Activated B cell treated with CpG ODN at 0.5 μM for 24 hours (primary cell): ENCODE results near the gene ARHGAP26. TPM values are rescaled to one million over a fixed set of nuclear protein-coding genes. Genes with fewer than 3 reads are reported as not detected.
"Not testable (repeated sequence)": the region's sequence is repeated elsewhere in the genome, so short reads cannot be mapped to it uniquely, and the experiment has no call there.

Source experiments
- ATAC-seq: fragments of 200-7000 bp; cut with Tn5 transposase; one replicate; pipeline ENCODE4 v1.10.0; 2021; ENCODE audit warnings: low read depth, mild to moderate bottlenecking, moderate library complexity
- CTCF ChIA-PET: fragments of 350-600 bp; sonication (Branson Sonifier 250); formaldehyde crosslinking; loops from one replicate; lab custom pipeline; 2021; ENCODE audit warnings: antibody characterized with exemption; lab: Charles Lee
- POLR2A ChIA-PET: fragments of 350-600 bp; sonication (Branson Sonifier 250); formaldehyde crosslinking; loops from one replicate; lab custom pipeline; 2021; ENCODE audit warnings: antibody characterized with exemption; lab: Charles Lee
- DNase-seq: peaks from one replicate; pipeline ENCODE4 v3.0.0; 2022
- H3K27ac Mint-ChIP-seq: one replicate; pipeline ENCODE4 v1.8.0; 2020; ENCODE audit warnings: mixed read lengths
- H3K27me3 Mint-ChIP-seq: one replicate; pipeline ENCODE4 v1.8.0; 2021; ENCODE audit warnings: mixed read lengths
- H3K36me3 Mint-ChIP-seq: one replicate; pipeline ENCODE4 v1.8.0; 2021; ENCODE audit warnings: low read depth, mixed read lengths
- H3K4me1 Mint-ChIP-seq: one replicate; pipeline ENCODE4 v1.8.0; 2021; ENCODE audit warnings: mixed read lengths
- H3K4me3 Mint-ChIP-seq: one replicate; pipeline ENCODE4 v1.8.0; 2020; ENCODE audit warnings: mild to moderate bottlenecking, mixed read lengths
- H3K9me3 Mint-ChIP-seq: one replicate; pipeline ENCODE4 v1.8.0; 2020; ENCODE audit warnings: mixed read lengths
- CTCF ChIP-seq: fragments of 200-600 bp; IDR thresholded peaks from one replicate; pipeline ENCODE4 v1.8.0; 2022; ENCODE audit warnings: antibody characterized with exemption, mild to moderate bottlenecking
- intact Hi-C: fragments of 100-400 bp; cut with micrococcal nuclease; formaldehyde crosslinking; loops from one replicate; pipeline ENCODE4 v1.15.1; 2024
- total RNA-seq: library from RNA; stranded (reverse); gene quantifications from 2 replicates; pipeline ENCODE4 v1.2.3, GENCODE V29; 2022

The ARHGAP26 gene
- total RNA-seq, 1 donor from 2014 or later: 20.9 TPM

- no peak overlapping the region for H3K4me3 Mint-ChIP-seq
- peaks cover 7% of the 10 kb centered on the region for H3K9me3 Mint-ChIP-seq
- ChIA-PET CTCF (interaction anchor here (1.1 kb wide), 1 partner anchor 625 kb away, joined by 3 read pairs; no protein-coding TSS in a partner anchor), POLR2A (no interaction called here)
- H3K27me3 Mint-ChIP-seq: no peaks in the 10 kb centered on the region
- intact Hi-C loops: no loop called here
- DNase-seq (no peak), ATAC-seq (no peak)
- H3K4me1 Mint-ChIP-seq: no peaks in the 10 kb centered on the region
- H3K36me3 Mint-ChIP-seq: peaks cover 3% of the 10 kb centered on the region
- no peak overlapping the region for H3K27ac Mint-ChIP-seq
- no peak for TF ChIP-seq CTCF
Measured at GRCh38 chr5:143199843-143200242, 429.7 kb downstream of the ARHGAP26 start.

GRCh38 chr5:143200781-143201398, 430.7 kb downstream of the ARHGAP26 start:
- H3K27ac Mint-ChIP-seq: no peak overlapping the region

GRCh38 chr5:143201589-143201988, 431.4 kb downstream of the ARHGAP26 start:
- ChIA-PET CTCF (no interaction called here), POLR2A (no interaction called here)
- intact Hi-C loops: no loop called here
- no peak overlapping the region for H3K27ac Mint-ChIP-seq
- H3K4me1 Mint-ChIP-seq: peaks cover 9% of the 10 kb centered on the region
- peaks cover 7% of the 10 kb centered on the region for H3K9me3 Mint-ChIP-seq
- ATAC-seq (no peak), DNase-seq (no peak)
- H3K27me3 Mint-ChIP-seq: no peaks in the 10 kb centered on the region
- TF ChIP-seq CTCF: no peak
- H3K36me3 Mint-ChIP-seq: peaks cover 3% of the 10 kb centered on the region
- H3K4me3 Mint-ChIP-seq: no peak overlapping the region

More at GRCh38 chr5:143200781-143201398, 430.7 kb downstream of the ARHGAP26 start:
- ChIA-PET CTCF (interaction anchor here (1.1 kb wide), 1 partner anchor 624 kb away, joined by 3 read pairs; no protein-coding TSS in a partner anchor), POLR2A (no interaction called here)
- H3K36me3 Mint-ChIP-seq: peaks cover 3% of the 10 kb centered on the region
- H3K27me3 Mint-ChIP-seq: no peaks in the 10 kb centered on the region
- TF ChIP-seq CTCF: no peak
- no peak for DNase-seq
- intact Hi-C loops: no loop called here
- no peak for ATAC-seq
- H3K9me3 Mint-ChIP-seq: peaks cover 7% of the 10 kb centered on the region
- no peak overlapping the region for H3K4me3 Mint-ChIP-seq
- peaks cover 2% of the 10 kb centered on the region for H3K4me1 Mint-ChIP-seq

GRCh38 chr5:143203301-143203956, 433.3 kb downstream of the ARHGAP26 start:
- H3K27me3 Mint-ChIP-seq, POLR2A ChIA-PET, H3K9me3 Mint-ChIP-seq, intact Hi-C loops, H3K27ac Mint-ChIP-seq, H3K36me3 Mint-ChIP-seq, ATAC-seq, DNase-seq, H3K4me3 Mint-ChIP-seq, CTCF ChIA-PET: not testable (repeated sequence)
- peaks cover 14% of the 10 kb centered on the region for H3K4me1 Mint-ChIP-seq

GRCh38 chr5:143204474-143205246, 434.5 kb downstream of the ARHGAP26 start:
- intact Hi-C loops: no loop called here
- no peak overlapping the region for H3K27ac Mint-ChIP-seq
- H3K4me1 Mint-ChIP-seq: peaks cover 14% of the 10 kb centered on the region
- no peaks in the 10 kb centered on the region for H3K36me3 Mint-ChIP-seq
- ATAC-seq: no peak
- no peaks in the 10 kb centered on the region for H3K9me3 Mint-ChIP-seq
- CTCF ChIA-PET: no interaction called here
- DNase-seq: no peak
- H3K4me3 Mint-ChIP-seq: no peak overlapping the region
- TF ChIP-seq CTCF: no peak
- H3K27me3 Mint-ChIP-seq: no peaks in the 10 kb centered on the region
- POLR2A ChIA-PET: interaction anchor here (0.7 kb wide), 1 partner anchor 199 kb away, joined by 3 read pairs; no protein-coding TSS in a partner anchor
